PC-3 (cell line): ENCODE measurements around the gene PDLIM5.

Experiments used
- CTCF ChIP-seq: fragments of 300-600 bp; sonication (generic); conservative IDR thresholded peaks from 2 replicates; pipeline ENCODE4 v1.5.1; 2017; ENCODE audit warnings: antibody characterized with exemption, low read depth, mild to moderate bottlenecking, low read length
- EZH2 ChIP-seq: fragments of 300-600 bp; sonication (generic); IDR thresholded peaks from one replicate; pipeline ENCODE4 v1.6.1; 2017; ENCODE audit warnings: antibody characterized with exemption, mild to moderate bottlenecking, low read length; ENCODE audit not compliant: unreplicated experiment
- EZH2phosphoT487 ChIP-seq: fragments of 300-600 bp; sonication (generic); IDR thresholded peaks from 2 replicates; pipeline ENCODE4 v1.6.1; 2018; ENCODE audit warnings: mild to moderate bottlenecking, antibody characterized with exemption, low read length, borderline replicate concordance

- TF ChIP-seq CTCF (no peak), EZH2phosphoT487 (no peak), EZH2 (no peak)
Measured at GRCh38 chr4:94653984-94654609, 202.4 kb downstream of the PDLIM5 start.
